NCI-H2196 (cell line): ENCODE measurements around the gene INAVA.
A peak's percentile ranks its signal among the peaks of the same experiment; 100 is the strongest.

ENCODE experiments used
- DNase-seq: peaks from one replicate; lab custom pipeline; 2025; ENCODE audit not compliant: unreplicated experiment; lab: John Stamatoyannopoulos, UW

INAVA gene

GRCh38 chr1:200894712-200895442 lies at the start of gene INAVA:
INAVA (plus strand) TSS chr1:200894900; CDS start chr1:200898401, 3,501 bp downstream.
- no peak for DNase-seq

- DNase-seq: no peak
These were observed 49.3 kb upstream of the INAVA start for GRCh38 chr1:200845360-200845759.

GRCh38 chr1:200846398-200846797 lies 48.3 kb upstream of the INAVA start:
- DNase-seq: no peak

- no peak for DNase-seq
These were observed 45.3 kb upstream of the INAVA start for GRCh38 chr1:200849430-200849829.

GRCh38 chr1:200850554-200850953 lies 44.1 kb upstream of the INAVA start:
- DNase-seq: no peak

- DNase-seq: no peak
These were observed 37.9 kb upstream of the INAVA start for GRCh38 chr1:200856716-200857357.

- DNase-seq: no peak
These were observed 36.9 kb upstream of the INAVA start for GRCh38 chr1:200857804-200858203.

- no peak for DNase-seq
These were observed 32.6 kb upstream of the INAVA start for GRCh38 chr1:200861937-200862647.

GRCh38 chr1:200862713-200863415 lies 31.8 kb upstream of the INAVA start:
- no peak for DNase-seq

GRCh38 chr1:200866116-200866515 lies 28.6 kb upstream of the INAVA start:
- no peak for DNase-seq

- DNase-seq: no peak
These were observed 28.2 kb upstream of the INAVA start for GRCh38 chr1:200866521-200866920.

GRCh38 chr1:200867018-200867811 lies 27.5 kb upstream of the INAVA start:
- DNase-seq: peak; percentile 6

GRCh38 chr1:200869376-200869752 lies 25.3 kb upstream of the INAVA start:
- no peak for DNase-seq

- no peak for DNase-seq
These were observed 24.8 kb upstream of the INAVA start for GRCh38 chr1:200869753-200870391.

- DNase-seq: no peak
These were observed 22.1 kb upstream of the INAVA start, which contains the start of gene GPR25 for GRCh38 chr1:200872446-200873115. GPR25 (plus strand) TSS chr1:200872981; CDS start chr1:200873038, 57 bp downstream.

GRCh38 chr1:200873116-200873670 lies 21.5 kb upstream of the INAVA start:
- DNase-seq: no peak

GRCh38 chr1:200873671-200874397 lies 20.9 kb upstream of the INAVA start:
- DNase-seq: no peak

- no peak for DNase-seq
These were observed 20.0 kb upstream of the INAVA start for GRCh38 chr1:200874694-200875093.

GRCh38 chr1:200875416-200875815 lies 19.3 kb upstream of the INAVA start:
- no peak for DNase-seq
